Measurements from ENCODE around the gene CDKAL1.
"Not testable (repeated sequence)": the region's sequence is repeated elsewhere in the genome, so short reads cannot be mapped to it uniquely, and the experiment has no call there.

The CDKAL1 gene

GRCh38 chr6:20589266-20589665, 55.0 kb downstream of the CDKAL1 start:
- H3K4me3 ChIP-seq (ENCODE audit: low read depth, low read length): no peak overlapping the region

GRCh38 chr6:20590476-20590875, 56.2 kb downstream of the CDKAL1 start:
- not testable (repeated sequence) for H3K4me3 ChIP-seq (ENCODE audit: low read depth, low read length)

- not testable (repeated sequence) for H3K4me3 ChIP-seq (ENCODE audit: low read depth, low read length)
Observed at GRCh38 chr6:20594299-20594853, 60.1 kb downstream of the CDKAL1 start.

- no peak overlapping the region for H3K4me3 ChIP-seq (ENCODE audit: low read depth, low read length)
Observed at GRCh38 chr6:20599302-20600051, 65.2 kb downstream of the CDKAL1 start.

- no peak overlapping the region for H3K4me3 ChIP-seq (ENCODE audit: low read depth, low read length)
Observed at GRCh38 chr6:20600831-20601230, 66.6 kb downstream of the CDKAL1 start.

DNA sequence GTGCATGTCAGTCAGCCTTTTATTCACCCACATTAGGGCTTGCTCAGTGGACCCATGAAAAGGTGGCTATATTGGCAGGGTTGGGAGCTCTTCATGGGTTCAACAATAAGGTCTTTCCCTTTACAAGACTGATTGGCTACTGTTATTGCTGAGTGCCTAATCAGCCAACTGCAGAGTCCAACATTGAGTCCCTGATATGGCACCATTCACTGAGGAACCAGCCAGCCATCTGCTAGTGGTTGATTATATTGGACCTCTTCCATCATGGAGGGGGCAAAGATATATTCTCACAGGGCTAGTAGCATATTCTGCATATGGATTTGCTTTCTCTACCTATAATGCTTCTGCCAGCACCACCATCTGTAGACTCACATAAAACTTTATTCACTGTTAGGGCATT, 69.9 kb downstream of the CDKAL1 start:
- H3K4me3 ChIP-seq (ENCODE audit: low read depth, low read length): no peak overlapping the region

GRCh38 chr6:20605061-20605460, 70.8 kb downstream of the CDKAL1 start:
- H3K4me3 ChIP-seq (ENCODE audit: low read depth, low read length): no peak overlapping the region

DNA sequence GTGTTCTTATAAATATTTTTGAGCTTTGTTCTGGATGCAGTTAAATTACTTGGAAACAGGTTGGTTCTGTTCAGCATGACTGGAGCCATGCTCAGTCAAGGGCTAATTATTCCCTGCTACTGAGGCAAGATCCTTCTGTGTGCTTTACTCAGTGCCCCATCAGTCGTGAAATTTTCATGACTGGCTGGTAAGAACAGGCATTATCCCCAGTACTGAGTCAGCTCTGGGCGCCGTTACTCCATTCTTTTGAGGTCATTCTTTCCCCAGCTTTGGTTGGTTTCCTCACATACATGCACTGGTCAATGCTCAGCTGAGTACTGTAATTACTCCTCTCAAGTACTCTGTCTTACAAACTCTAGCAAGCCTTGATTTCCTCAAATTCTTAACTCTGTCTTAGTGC, 71.3 kb downstream of the CDKAL1 start:
- H3K4me3 ChIP-seq (ENCODE audit: low read depth, low read length): no peak overlapping the region

DNA sequence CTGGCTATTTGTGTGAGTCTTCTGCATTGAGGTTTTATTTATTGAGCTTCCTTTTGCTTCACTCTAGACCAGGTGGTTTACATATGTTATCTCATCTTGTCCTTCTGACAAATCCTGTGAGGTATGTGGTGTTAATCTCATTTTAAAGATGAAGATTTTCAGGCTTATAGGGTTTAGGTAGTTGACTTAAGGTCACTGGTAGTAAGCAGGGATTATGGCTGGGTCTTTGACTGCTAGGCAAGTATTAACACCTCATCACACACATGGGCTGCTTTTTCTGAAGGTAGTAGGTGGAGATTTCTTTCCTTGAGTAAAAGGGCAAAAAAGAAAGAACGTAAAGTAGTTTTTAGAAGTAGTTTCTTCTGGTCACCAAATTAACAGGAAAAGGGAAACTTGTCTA, 72.6 kb downstream of the CDKAL1 start:
- no peak overlapping the region for H3K4me3 ChIP-seq (ENCODE audit: low read depth, low read length)

GRCh38 chr6:20608356-20608755, 74.1 kb downstream of the CDKAL1 start:
- H3K4me3 ChIP-seq (ENCODE audit: low read depth, low read length): no peak overlapping the region

- H3K4me3 ChIP-seq (ENCODE audit: low read depth, low read length): no peak overlapping the region
Observed at GRCh38 chr6:20608905-20609304, 74.6 kb downstream of the CDKAL1 start.

DNA sequence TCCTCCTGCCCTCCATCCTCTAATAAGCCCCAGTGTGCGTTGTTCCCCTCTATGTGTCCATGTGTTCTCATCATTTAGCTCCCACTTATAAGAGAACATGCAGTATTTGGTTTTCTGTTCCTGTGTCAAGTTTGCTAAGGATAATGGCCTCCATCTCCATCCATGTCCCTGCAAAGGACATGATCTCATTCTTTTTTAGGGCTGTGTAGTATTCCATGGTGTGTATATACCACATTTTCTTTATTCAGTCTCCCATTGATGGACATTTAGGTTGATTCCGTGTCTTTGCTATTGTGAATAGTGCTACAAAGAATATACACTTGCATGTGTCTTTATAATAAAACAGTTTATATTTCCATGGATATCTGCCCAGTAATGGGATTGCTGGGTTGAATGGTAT, 75.7 kb downstream of the CDKAL1 start:
- H3K4me3 ChIP-seq (ENCODE audit: low read depth, low read length): not testable (repeated sequence)

DNA sequence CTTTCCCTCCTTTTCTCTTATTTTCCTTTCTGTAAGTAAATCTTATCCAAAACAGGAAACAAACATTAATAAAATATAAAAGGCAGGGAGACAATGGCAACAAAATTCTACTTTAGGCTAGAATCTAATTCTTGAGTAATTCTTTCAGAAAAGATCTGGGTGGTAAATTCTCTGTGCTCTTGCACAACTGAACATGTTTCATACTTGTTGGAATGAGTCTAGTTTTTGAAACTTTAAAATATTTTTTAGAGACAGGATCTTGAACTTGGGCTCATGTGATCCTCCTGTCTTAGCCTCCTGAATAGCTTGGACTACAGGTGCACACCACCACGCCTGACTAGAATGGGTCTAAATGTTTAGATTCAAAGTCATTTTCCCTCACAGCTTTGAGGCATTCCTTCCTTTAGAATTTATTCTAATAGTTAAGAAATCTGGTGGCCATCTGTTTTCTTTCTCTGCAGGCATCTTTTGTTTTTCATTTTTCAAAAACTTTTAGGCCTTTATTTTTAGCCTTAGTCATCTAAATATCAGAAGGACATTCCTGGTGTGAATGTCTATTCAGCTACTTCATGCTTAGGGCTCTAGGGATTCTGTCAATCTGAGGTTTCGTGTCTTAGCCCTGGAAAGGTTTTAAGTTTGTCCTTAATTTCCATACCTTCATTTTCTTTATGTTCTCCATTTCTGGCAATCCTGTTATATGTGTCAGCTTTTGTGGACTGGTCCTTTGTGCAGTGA, 76.5 kb downstream of the CDKAL1 start:
- no peak overlapping the region for H3K4me3 ChIP-seq (ENCODE audit: low read depth, low read length)

- H3K4me3 ChIP-seq (ENCODE audit: low read depth, low read length): not testable (repeated sequence)
Observed at GRCh38 chr6:20617537-20617936, 83.3 kb downstream of the CDKAL1 start.

- no peak overlapping the region for H3K4me3 ChIP-seq (ENCODE audit: low read depth, low read length)
Observed at GRCh38 chr6:20620043-20620442, 85.8 kb downstream of the CDKAL1 start.

DNA sequence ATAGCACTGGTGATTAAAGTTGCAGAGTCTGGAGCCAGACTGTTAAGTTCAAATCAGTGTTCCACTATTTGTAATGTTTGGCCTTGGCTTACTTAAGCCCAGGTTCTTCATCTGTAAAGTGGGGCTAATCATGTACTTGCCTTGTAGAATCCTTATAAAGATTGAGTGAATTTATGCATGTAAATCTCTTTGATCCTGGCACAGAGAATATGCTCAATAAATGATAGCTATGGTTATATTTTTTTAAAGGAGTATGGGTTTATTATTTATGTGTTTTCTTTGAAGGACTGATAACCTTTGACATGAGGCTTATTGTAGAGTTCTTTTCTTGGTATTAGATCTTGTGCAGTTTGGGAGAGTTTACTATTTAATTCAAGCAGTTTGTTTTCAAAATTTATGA, 89.5 kb downstream of the CDKAL1 start:
- H3K4me3 ChIP-seq (ENCODE audit: low read depth, low read length): no peak overlapping the region

DNA sequence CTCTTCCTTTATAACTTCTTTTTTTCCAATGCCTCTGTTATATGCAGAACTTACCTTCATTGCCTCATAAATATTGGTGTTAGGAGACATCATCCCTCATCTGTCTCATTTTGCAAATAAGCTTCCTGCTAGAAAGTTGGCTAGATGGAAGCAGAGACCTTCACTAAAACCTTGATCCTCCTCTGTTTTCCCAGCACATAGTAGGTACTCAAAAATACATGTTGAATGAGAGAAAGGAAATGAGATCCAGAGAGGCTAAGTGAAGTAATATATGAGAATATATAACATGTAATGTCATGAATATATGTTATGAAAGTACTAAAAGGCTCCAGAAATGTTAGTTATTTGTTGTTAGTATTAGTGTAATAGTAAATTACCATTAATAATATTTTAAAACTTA, 91.9 kb downstream of the CDKAL1 start:
- H3K4me3 ChIP-seq (ENCODE audit: low read depth, low read length): no peak overlapping the region

GRCh38 chr6:20629509-20629908, 95.3 kb downstream of the CDKAL1 start:
- H3K4me3 ChIP-seq (ENCODE audit: low read depth, low read length): no peak overlapping the region

DNA sequence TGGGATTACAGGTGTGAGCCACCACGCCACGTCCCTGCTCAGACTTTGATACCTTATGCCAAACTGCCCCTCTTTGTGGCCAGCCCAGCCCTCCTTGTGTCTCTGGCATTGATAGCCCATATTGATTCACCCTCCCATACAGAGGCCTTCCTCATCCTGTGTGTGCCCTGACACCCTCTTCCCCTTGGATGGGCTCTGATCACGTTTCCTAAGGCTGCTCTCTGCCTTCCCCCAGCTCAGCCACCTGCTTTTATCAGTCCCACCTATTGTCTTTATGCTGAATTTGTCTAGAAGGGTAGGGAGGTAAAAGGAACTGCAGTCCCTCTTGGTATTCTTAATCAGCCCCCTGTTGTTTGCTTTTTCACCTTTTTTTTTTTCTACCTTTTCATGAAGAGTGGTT, 95.9 kb downstream of the CDKAL1 start:
- no peak overlapping the region for H3K4me3 ChIP-seq (ENCODE audit: low read depth, low read length)

GRCh38 chr6:20630617-20631548, 96.6 kb downstream of the CDKAL1 start:
- no peak overlapping the region for H3K4me3 ChIP-seq (ENCODE audit: low read depth, low read length)

DNA sequence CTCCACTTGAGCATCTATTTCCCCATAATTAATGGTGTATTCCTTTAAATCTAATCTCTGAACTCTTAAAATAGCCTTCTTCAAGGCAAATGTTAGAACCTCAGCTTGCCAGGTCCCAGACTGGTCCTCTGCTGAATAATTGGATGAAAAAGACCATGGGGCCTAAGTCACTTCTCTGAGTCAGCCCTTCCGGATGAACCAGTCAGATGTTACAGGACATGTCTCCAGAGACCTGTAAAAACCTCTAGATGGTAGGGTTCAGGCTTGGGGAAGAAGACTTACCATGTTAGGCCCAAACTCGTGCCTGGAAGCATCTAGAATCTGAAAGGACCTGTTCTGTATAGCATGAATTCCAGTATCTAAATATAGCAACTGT, 97.3 kb downstream of the CDKAL1 start:
- H3K4me3 ChIP-seq (ENCODE audit: low read depth, low read length): no peak overlapping the region
